Ovary (tissue), 3 donors: ENCODE measurements around the gene UBE3D.

Experiments
- POLR2A ChIP-seq: fragments of 450-650 bp; IDR thresholded peaks from one replicate; pipeline ENCODE4 v1.6.1; 2017; ENCODE audit warnings: antibody characterized with exemption, mild to moderate bottlenecking, moderate library complexity
- TF ChIP-seq, protein P1 (sequence below), 3 donors: fragments of 450-650 bp in 2 of 3; fragments of 200-600 bp in 1 of 3; IDR thresholded peaks; one replicate each; pipeline versions ENCODE4 v1.5.1 to v1.8.0; 2016 to 2022; ENCODE audit warnings: antibody characterized with exemption in 3 of 3, mild to moderate bottlenecking in 1 of 3
- donor health status: DM: no; HTN: no; CAD: no.

- TF ChIP-seq, protein P1, sequence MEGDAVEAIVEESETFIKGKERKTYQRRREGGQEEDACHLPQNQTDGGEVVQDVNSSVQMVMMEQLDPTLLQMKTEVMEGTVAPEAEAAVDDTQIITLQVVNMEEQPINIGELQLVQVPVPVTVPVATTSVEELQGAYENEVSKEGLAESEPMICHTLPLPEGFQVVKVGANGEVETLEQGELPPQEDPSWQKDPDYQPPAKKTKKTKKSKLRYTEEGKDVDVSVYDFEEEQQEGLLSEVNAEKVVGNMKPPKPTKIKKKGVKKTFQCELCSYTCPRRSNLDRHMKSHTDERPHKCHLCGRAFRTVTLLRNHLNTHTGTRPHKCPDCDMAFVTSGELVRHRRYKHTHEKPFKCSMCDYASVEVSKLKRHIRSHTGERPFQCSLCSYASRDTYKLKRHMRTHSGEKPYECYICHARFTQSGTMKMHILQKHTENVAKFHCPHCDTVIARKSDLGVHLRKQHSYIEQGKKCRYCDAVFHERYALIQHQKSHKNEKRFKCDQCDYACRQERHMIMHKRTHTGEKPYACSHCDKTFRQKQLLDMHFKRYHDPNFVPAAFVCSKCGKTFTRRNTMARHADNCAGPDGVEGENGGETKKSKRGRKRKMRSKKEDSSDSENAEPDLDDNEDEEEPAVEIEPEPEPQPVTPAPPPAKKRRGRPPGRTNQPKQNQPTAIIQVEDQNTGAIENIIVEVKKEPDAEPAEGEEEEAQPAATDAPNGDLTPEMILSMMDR (IDR thresholded peaks at IDR 0.05), result no peak
- TF ChIP-seq POLR2A, result no peak
These were observed 4.0 kb upstream of the UBE3D start for GRCh38 chr6:83069633-83070032.
